Muscle layer of colon (tissue), 2 donors: ENCODE results near the gene MUC6.
"Not testable (repeated sequence)": the region's sequence is repeated elsewhere in the genome, so short reads cannot be mapped to it uniquely, and the experiment has no call there.

Source experiments
- H3K27ac ChIP-seq: one replicate; pipeline ENCODE4 v1.7.0; 2013; ENCODE audit warnings: low read depth, mild to moderate bottlenecking, low read length, moderate library complexity
- H3K27me3 ChIP-seq, 2 donors: one replicate each; pipeline ENCODE4 v1.7.0; 2013; ENCODE audit warnings: low read length in 2 of 2, mild to moderate bottlenecking in 2 of 2; ENCODE audit not compliant: insufficient read depth in 2 of 2, control insufficient read depth in 1 of 2
- H3K36me3 ChIP-seq: one replicate; pipeline ENCODE4 v1.7.0; 2013; ENCODE audit warnings: mild to moderate bottlenecking, low read length; ENCODE audit not compliant: insufficient read depth
- H3K4me1 ChIP-seq: one replicate; pipeline ENCODE4 v1.7.0; 2013; ENCODE audit warnings: mild to moderate bottlenecking, low read length; ENCODE audit not compliant: insufficient read depth
- H3K4me3 ChIP-seq, 2 donors: one replicate each; pipeline ENCODE4 v1.7.0; 2013; ENCODE audit warnings: low read length in 2 of 2, low read depth in 1 of 2, mild to moderate bottlenecking in 1 of 2, moderate library complexity in 1 of 2
- H3K9ac ChIP-seq: one replicate; pipeline ENCODE4 v1.7.0; 2013; ENCODE audit warnings: low read length
- H3K9me3 ChIP-seq: one replicate; pipeline ENCODE4 v1.7.0; 2013; ENCODE audit warnings: mild to moderate bottlenecking, low read length
- donor health status: abdominal sarcoma.
- donor health status: Adenocarcinoma of cecum.

Gene MUC6

DNA sequence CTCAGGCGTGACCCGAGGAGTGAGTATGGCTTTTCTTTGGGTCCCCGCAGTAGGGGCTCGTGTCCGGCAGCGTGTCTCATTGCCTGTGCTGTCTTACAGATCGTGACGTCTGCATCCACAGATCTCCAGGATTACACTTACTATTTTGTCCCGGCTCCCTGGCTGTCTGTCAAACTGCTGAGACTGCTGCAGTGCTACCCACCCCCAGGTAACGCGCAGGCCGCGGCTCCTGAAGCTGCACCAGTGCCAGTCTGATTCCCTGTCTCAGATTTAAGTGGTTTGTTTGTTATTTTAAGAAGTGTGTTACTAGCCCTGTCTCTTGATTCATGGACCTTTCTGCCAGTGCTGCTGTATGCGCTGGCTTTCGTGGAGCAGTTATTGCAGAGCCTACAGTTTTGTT is 52.0 kb downstream of the MUC6 start:
- no peak overlapping the region for H3K27ac ChIP-seq
- no peaks in the 10 kb centered on the region for H3K9me3 ChIP-seq
- no peaks in the 10 kb centered on the region for H3K4me1 ChIP-seq
- no peak overlapping the region for H3K4me3 ChIP-seq
- H3K9ac ChIP-seq: no peak overlapping the region
- H3K36me3 ChIP-seq: peaks cover 63% of the 10 kb centered on the region
- H3K27me3 ChIP-seq: no peaks in the 10 kb centered on the region

DNA sequence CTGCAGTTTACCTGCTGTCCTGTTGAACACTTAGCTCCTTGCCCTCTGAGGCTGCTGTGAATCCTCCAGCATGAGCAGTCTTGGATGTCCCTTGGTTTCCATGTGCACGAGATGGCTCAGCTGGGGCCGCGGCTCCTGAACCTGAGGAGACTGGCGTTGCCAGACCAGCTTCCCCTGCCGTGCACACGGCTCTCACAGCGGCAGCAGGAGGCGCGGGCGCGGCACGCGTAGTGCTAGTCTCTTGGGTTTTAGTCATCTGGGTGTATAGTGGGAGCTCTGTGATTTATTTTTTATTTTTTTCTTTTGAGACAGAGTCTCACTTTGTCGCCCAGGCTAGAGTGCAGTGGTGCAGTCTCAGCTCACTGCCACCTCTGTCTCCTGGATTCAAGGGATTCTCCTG is 54.8 kb downstream of the MUC6 start:
- H3K9ac ChIP-seq: no peak overlapping the region
- H3K27ac ChIP-seq: no peak overlapping the region
- no peaks in the 10 kb centered on the region for H3K9me3 ChIP-seq
- H3K27me3 ChIP-seq: no peaks in the 10 kb centered on the region
- H3K4me1 ChIP-seq: no peaks in the 10 kb centered on the region
- no peak overlapping the region for H3K4me3 ChIP-seq
- H3K36me3 ChIP-seq: peaks cover 55% of the 10 kb centered on the region

DNA sequence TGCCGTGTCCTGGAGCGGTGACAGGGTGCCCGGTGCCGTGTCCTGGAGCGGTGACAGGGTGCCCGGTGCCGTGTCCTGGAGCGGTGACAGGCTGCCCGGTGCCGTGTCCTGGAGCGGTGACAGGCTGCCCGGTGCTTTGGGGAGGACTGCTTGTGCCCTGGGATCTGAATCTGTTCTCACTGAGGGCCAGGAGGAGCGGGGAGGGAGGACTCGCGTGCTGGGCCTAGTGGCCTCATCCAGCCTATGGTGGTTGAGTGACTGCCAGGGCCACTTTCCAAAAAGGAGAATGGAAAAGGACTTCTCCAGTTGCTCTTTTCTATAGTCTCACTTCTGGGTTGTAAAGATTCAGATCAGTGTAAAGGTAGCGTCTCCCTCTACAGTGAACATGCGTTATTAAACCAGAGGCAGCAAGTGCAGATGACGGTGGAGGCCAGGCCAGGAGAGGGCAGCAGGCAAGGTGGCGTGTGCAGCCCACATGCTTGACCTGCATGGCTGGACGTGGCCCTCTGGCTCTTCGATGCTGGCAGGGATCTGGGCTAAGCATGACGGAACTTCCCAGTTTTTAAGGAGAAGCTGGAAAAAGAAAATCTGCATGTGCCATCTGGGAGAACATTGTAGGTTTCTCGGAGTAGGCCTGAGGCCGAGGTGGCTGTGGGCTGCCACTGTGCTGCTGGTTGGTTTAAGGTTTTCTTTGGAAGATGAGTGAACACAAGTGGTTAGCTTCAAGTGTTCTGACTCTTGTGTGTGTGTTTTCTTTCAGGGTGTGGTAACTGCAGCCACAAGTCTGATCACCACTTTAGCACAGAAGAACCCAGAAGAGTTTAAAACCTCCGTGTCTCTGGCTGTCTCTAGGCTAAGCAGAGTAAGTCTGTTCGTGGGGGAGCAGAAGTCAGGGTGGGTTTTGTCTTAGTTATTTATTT is 55.8 kb downstream of the MUC6 start:
- Histone ChIP-seq H3K9ac (no peak overlapping the region), H3K4me1 (no peaks in the 10 kb centered on the region), H3K4me3 (no peak overlapping the region), H3K9me3 (no peaks in the 10 kb centered on the region), H3K27me3 (no peaks in the 10 kb centered on the region), H3K36me3 (peaks cover 44% of the 10 kb centered on the region), H3K27ac (no peak overlapping the region)

DNA sequence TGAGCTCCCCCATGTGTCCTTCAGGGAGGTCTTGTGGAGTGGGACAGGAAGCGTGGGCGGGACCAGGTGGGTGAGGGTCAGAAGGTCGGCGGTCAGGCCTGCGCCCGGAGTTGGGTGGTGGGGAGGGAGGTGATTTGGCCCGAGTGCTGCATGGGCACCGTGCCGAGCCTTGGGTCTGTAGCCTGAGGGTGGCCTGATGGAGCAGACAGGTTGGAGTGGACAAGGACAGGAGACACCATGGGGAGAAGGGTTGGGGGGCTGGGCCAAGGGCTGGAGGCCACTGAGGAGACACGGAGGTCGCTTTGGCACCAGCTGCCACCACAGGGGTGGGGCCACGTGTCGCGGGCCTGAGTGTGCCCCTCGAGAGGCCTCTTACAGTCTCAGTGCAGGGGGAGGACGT is 57.7 kb downstream of the MUC6 start:
- Histone ChIP-seq H3K36me3 (peaks cover 33% of the 10 kb centered on the region), H3K27ac (no peak overlapping the region), H3K4me3 (no peak overlapping the region), H3K4me1 (no peaks in the 10 kb centered on the region), H3K9me3 (no peaks in the 10 kb centered on the region), H3K27me3 (no peaks in the 10 kb centered on the region), H3K9ac (no peak overlapping the region)

DNA sequence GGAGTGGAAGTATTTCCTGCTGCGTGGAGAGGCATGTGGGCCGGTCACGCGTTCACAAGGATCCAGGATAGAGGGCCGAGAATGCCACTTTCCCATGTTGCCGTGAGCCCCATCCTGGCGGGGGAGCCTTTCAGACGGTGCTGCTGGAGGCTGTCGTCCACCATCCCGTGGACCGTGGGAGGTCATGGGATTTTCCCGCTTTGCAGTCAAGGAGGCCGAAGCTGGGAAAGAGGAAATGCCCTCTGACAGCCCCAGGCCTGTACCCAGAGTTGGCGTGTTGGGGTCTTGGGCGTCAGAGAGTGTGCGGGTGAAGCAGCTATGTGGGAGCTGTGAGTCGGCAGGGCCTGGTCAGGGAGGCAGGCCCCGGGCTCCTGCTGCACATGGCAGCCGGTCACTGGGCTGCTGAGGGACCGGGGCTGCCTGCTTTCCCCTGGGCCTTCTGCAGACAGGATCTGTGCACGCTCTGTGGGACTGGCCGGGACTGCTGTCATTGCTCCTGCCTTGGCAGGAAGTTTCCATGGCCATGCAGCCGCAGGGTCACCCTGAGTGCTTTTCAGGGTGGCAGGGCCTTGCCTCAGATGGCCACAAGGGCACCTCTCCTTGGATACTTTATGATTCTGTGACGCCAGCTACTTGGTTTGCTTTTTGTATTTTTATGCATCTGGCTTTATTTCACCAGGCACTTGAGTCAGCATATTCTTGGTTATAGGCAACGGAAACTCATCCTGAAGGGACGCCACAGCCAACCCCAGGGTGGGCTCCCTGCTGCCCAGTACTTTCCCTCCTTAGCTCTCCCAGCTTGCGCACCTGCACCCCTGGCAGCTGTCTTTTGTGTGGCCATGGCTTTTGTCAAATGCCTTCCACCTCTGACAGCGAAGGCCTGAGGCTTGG is 58.4 kb downstream of the MUC6 start:
- Histone ChIP-seq H3K36me3 (peaks cover 37% of the 10 kb centered on the region), H3K4me1 (no peaks in the 10 kb centered on the region), H3K9ac (no peak overlapping the region), H3K27me3 (no peaks in the 10 kb centered on the region), H3K27ac (no peak overlapping the region), H3K9me3 (no peaks in the 10 kb centered on the region), H3K4me3 (no peak overlapping the region)

DNA sequence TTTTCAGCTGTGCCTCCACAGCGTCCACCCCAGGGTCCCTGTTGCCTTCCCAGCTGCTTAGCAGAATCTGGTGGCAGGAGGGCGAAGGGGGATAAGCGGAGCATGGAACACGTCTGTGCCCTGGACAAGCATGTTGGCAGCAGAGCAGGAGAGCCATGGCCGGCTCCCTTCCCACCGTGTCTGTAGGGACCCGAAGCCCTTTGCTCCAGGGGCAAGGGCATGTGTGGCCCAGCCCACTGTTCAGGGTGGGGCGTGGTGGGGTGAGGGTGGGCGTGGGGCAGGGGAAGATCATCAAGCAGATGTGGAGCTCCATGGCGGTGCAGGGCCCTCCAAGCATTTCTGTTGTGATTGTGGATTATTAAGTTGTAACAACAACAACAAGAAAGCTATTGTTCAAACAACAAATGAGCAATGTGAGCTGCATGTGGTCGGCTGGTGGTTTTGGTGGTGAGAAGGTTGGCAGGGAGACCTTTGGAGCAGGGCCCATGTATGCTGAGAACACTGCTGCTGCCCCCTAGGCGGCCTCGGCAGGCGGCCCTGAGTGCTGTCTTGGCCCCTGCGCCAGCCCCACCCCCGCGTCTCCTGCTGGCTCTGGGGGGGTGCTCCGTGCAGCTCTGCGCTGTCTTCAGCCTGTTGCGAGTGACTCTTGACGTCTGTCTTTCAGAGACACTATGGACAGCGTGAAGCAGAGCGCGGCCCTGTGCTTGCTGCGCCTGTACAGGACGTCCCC is 59.9 kb downstream of the MUC6 start:
- no peaks in the 10 kb centered on the region for H3K4me1 ChIP-seq
- no peak overlapping the region for H3K9ac ChIP-seq
- no peaks in the 10 kb centered on the region for H3K27me3 ChIP-seq
- no peaks in the 10 kb centered on the region for H3K9me3 ChIP-seq
- H3K4me3 ChIP-seq: no peak overlapping the region
- peaks cover 50% of the 10 kb centered on the region for H3K36me3 ChIP-seq
- no peak overlapping the region for H3K27ac ChIP-seq

DNA sequence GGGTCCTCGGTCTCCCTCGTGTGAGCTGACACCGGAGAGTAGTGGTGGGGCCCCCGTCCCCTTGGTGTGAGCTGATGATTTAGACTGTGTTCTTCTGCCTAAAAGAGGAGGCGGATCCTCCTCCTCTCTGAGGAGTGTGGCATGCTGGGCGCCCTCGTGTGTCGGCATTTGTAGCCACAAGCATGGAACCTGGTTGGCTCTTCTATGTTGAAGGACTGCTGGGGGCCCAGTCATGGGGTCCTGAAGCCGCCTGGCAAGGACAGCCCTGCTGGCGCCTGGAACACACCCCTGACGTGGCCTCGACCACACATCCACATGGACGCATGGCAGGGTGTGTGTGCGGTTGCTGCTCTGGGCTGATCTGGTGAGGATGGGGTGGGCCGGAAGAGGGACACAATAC is 60.7 kb downstream of the MUC6 start:
- Histone ChIP-seq H3K27me3 (no peaks in the 10 kb centered on the region), H3K4me3 (no peak overlapping the region), H3K27ac (no peak overlapping the region), H3K9me3 (no peaks in the 10 kb centered on the region), H3K36me3 (peaks cover 44% of the 10 kb centered on the region), H3K4me1 (no peaks in the 10 kb centered on the region), H3K9ac (no peak overlapping the region)

DNA sequence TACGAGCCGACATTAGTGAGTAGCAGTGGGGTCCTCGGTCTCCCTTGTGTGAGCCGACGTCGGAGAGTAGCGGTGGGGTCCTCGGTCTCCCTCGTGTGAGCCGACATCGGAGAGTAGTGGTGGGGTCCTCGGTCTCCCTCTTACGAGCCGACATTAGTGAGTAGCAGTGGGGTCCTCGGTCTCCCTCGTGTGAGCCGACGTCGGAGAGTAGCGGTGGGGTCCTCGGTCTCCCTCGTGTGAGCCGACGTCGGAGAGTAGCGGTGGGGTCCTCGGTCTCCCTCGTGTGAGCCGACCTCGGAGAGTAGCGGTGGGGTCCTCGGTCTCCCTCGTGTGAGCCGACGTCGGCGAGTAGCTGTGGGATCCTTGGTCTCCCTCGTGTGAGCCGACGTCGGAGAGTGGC is 61.1 kb downstream of the MUC6 start:
- not testable (repeated sequence) for H3K4me1 ChIP-seq, H3K27ac ChIP-seq, H3K9ac ChIP-seq, H3K4me3 ChIP-seq, H3K9me3 ChIP-seq, H3K27me3 ChIP-seq
- peaks cover 49% of the 10 kb centered on the region for H3K36me3 ChIP-seq

DNA sequence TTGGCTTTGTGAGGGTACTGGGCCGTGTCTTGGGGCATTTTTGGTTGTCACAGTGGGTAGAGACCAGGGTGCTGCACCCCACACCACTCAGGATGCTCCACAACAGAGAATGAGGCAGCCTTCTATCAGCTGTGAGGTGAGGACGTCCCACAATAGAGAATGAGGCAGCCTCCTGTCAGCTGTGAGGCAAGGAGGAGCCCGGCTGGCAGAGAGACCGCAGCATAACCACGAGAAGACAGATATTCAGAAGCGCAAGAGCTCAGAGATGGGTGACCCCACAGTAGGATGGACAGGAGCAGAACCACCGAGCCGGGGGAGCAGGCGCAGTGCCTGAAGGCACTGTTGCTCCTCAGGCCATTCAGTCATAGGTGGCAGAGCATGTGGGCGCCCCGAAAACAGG is 63.3 kb downstream of the MUC6 start:
- Histone ChIP-seq H3K4me1 (no peaks in the 10 kb centered on the region), H3K4me3 (no peak overlapping the region)

DNA sequence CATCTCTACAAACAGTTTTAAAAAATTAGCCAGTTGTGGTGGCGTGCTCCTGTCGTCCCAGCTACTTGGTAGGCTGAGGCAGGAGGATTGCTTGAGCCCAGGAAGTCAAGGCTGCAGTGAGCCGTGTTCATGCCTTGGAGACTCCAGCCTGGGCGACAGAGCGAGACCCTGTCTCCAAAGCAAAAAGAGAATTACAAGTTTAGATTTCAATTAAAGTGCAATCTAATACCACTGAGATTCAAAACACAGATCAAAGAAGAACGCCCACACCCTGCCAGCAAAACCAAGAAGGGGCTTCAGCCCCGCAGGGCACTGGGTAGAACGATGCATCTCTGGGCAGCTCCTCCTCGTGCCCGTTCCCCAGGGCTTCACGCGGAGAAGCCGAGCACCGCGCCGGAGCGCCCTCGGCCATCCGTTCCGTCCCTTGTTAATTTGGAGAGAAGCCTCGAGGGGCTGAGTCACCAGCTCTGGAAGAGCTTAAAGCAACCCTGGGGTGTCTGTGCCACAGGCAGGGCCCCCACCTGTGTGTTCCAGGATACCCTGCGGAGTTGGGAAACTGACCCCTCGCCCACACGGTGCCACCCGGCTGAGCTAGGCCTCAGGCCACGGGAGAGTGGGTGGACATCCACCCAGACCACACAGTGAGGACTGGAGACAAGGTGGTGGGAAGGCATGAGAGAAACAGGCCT is 63.9 kb downstream of the MUC6 start:
- Histone ChIP-seq H3K27me3 (no peaks in the 10 kb centered on the region), H3K4me3 (no peak overlapping the region), H3K4me1 (no peaks in the 10 kb centered on the region), H3K36me3 (peaks cover 42% of the 10 kb centered on the region), H3K9me3 (no peaks in the 10 kb centered on the region), H3K9ac (no peak overlapping the region), H3K27ac (no peak overlapping the region)

More for the DNA sequence above, 63.3 kb downstream of the MUC6 start:
- H3K36me3 ChIP-seq: peaks cover 44% of the 10 kb centered on the region
- no peak overlapping the region for H3K27ac ChIP-seq
- no peaks in the 10 kb centered on the region for H3K27me3 ChIP-seq
- H3K9me3 ChIP-seq: no peaks in the 10 kb centered on the region
- no peak overlapping the region for H3K9ac ChIP-seq
